Stomach (tissue), 9 donors: ENCODE results near the gene TMPRSS12. TPM values are rescaled to one million over a fixed set of nuclear protein-coding genes. Genes with fewer than 3 reads are reported as not detected.
"Not testable (repeated sequence)": the region's sequence is repeated elsewhere in the genome, so short reads cannot be mapped to it uniquely, and the experiment has no call there.

Source experiments
- DNase-seq, 2 donors: peaks; one replicate each; pipeline versions ENCODE4 v3.0.0 to v3.0.0-alpha.2; 2013 to 2019
- H3K27ac ChIP-seq, 5 donors: fragments of 200-600 bp in 4 of 5; sonication (generic) in 4 of 5; one replicate each; pipeline ENCODE4 v1.5.1; 2013 to 2019; ENCODE audit warnings: mild to moderate bottlenecking in 1 of 5, moderate library complexity in 1 of 5
- H3K27me3 ChIP-seq, 3 donors: fragments of 200-600 bp; sonication (generic); one replicate each; pipeline ENCODE4 v1.5.1; 2017 to 2019; ENCODE audit warnings: mixed run types in 1 of 3
- H3K36me3 ChIP-seq, 4 donors: fragments of 200-600 bp; sonication (generic); 1 replicate in 3 of 4; 2 replicates in 1 of 4; pipeline ENCODE4 v1.5.1; 2016 to 2019
- H3K4me1 ChIP-seq, 4 donors: fragments of 200-600 bp; sonication (generic); one replicate each; pipeline ENCODE4 v1.5.1; 2016 to 2019
- H3K4me3 ChIP-seq, 4 donors: fragments of 200-600 bp; sonication (generic) in 3 of 4; one replicate each; pipeline ENCODE4 v1.5.1; 2016 to 2019; ENCODE audit warnings: mild to moderate bottlenecking in 1 of 4
- H3K9me3 ChIP-seq, 4 donors: fragments of 200-600 bp; sonication (generic); one replicate each; pipeline ENCODE4 v1.5.1; 2016 to 2019
- EP300 ChIP-seq: sonication (generic); formaldehyde crosslinking; IDR thresholded peaks from one replicate; pipeline ENCODE4 v1.6.1; 2017; ENCODE audit warnings: antibody characterized with exemption
- POLR2A ChIP-seq, 4 donors: fragments of 450-650 bp; IDR thresholded peaks; one replicate each; pipeline ENCODE4 v1.6.1; 2016; ENCODE audit warnings: antibody characterized with exemption in 4 of 4, control low read depth in 2 of 4, mild to moderate bottlenecking in 1 of 4, moderate library complexity in 1 of 4
- POLR2AphosphoS5 ChIP-seq, 3 donors: sonication (generic); formaldehyde crosslinking; IDR thresholded peaks; one replicate each; pipeline ENCODE4 v1.6.1; 2016; ENCODE audit warnings: antibody characterized with exemption in 3 of 3
- WGBS, 5 donors: extraction: QIAGEN DNeasy Blood & Tissue Kit in 3 of 5; methylation state at CpG; one replicate each; pipeline versions ENCODE4 v1.1.5 to v1.1.7; 2013 to 2018; 5-methylcytosine and 5-hydroxymethylcytosine counted together
- intact Hi-C: fragments of 100-400 bp; cut with DNase I; formaldehyde crosslinking; loops from one replicate; pipeline ENCODE4 v1.15.1; 2023; ENCODE audit warnings: low total_unique reads
- polyA plus RNA-seq, 3 donors: library from polyadenylated mRNA; stranded (reverse); fragments of 200-250 nt; gene quantifications; one replicate each; pipeline ENCODE4 v1.2.3, GENCODE V29; 2013
- total RNA-seq, 5 donors: library from RNA; depleted of rRNA; stranded (reverse); fragments of >200 nt; gene quantifications; one replicate each; pipeline versions ENCODE4 v1.1.0 to v1.2.3, GENCODE V29; 2014 to 2016
- TF ChIP-seq, protein P1 (sequence below), 7 experiments: fragments of 450-650 bp in 4 of 7; fragments of 200-600 bp in 3 of 7; sonication (generic) in 3 of 7; IDR thresholded peaks; one replicate each; pipeline ENCODE4 v1.5.1; 2016 to 2019; ENCODE audit warnings: antibody characterized with exemption in 7 of 7, control low read depth in 2 of 7, mild to moderate bottlenecking in 1 of 7
- donor health status: healthy with polysubstance abuse.
- donor health status: Bipolar disorder and iron deficiency.
- donor health status: healthy.

The TMPRSS12 gene
- total and polyA plus RNA-seq, 8 donors: not detected

DNA sequence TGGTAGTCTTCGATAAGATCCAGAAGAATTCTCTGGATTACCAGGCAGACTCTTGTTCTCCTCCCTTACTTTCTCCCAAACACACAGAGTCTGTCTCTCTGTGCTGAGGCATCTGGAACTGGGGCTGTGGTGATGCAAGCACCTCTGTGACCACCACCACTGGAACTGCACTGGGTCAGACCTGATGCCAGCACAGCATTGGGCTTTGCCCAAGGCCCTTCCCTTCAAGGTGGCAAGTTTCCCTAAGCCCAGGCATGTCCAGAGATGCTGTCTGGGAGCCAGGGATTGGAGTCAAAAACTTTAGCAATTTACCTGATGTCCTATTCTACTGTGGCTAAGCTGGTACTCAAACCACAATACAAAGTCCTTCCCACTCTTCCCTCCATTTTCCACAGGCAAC, 14.6 kb upstream of the TMPRSS12 start:
- TF ChIP-seq, protein P1, sequence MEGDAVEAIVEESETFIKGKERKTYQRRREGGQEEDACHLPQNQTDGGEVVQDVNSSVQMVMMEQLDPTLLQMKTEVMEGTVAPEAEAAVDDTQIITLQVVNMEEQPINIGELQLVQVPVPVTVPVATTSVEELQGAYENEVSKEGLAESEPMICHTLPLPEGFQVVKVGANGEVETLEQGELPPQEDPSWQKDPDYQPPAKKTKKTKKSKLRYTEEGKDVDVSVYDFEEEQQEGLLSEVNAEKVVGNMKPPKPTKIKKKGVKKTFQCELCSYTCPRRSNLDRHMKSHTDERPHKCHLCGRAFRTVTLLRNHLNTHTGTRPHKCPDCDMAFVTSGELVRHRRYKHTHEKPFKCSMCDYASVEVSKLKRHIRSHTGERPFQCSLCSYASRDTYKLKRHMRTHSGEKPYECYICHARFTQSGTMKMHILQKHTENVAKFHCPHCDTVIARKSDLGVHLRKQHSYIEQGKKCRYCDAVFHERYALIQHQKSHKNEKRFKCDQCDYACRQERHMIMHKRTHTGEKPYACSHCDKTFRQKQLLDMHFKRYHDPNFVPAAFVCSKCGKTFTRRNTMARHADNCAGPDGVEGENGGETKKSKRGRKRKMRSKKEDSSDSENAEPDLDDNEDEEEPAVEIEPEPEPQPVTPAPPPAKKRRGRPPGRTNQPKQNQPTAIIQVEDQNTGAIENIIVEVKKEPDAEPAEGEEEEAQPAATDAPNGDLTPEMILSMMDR (IDR thresholded peaks at IDR 0.05): no peak
- TF ChIP-seq POLR2AphosphoS5 (IDR thresholded peaks at IDR 0.05) (no peak), POLR2A (IDR thresholded peaks at IDR 0.05) (no peak), EP300 (no peak)
- Histone ChIP-seq H3K4me1 (peaks cover 0 to 14% (median 8%) of the 10 kb centered on the region in 4 donors), H3K4me3 (no peak overlapping the region), H3K9me3 (peaks cover 0 to 9% (median 4%) of the 10 kb centered on the region in 4 donors), H3K27me3 (no peaks in the 10 kb centered on the region), H3K36me3 (no peaks in the 10 kb centered on the region), H3K27ac (no peak overlapping the region)
- intact Hi-C loops: loop anchor here (5.0 kb wide), 1 partner anchor 159 kb away; no protein-coding TSS in a partner anchor
- DNase-seq: no peak
- 90 to 100% (median 95%) methylated on average over 1 of the region's 1 CpG for WGBS, 5 donors

DNA sequence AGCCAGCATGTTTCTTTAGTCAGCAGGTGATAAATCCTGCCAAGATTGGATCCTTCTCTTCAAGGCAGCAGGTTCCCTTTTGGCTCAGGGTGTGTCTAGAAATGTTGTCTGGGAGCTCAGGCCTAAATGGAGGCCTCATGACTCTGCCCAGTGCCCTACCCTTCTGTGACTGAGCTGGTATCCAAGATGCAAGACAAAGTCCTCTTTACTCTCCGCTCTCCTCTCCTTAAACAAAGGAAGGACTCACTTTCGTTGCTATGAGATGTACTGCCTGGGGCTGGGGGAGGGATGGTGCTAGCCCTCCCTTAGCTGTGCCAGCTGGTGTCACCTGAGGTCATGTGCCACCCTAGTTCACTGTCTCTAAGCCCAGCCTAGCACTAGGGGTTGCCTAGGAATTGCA, 13.8 kb upstream of the TMPRSS12 start:
- no peak overlapping the region for H3K4me3 ChIP-seq
- no peak overlapping the region for H3K27ac ChIP-seq
- DNase-seq: no peak
- 70 to 83% (median 81%) methylated on average over 2 of the region's 2 CpGs for WGBS, 5 donors
- H3K27me3 ChIP-seq: no peaks in the 10 kb centered on the region
- H3K36me3 ChIP-seq: no peaks in the 10 kb centered on the region
- H3K4me1 ChIP-seq: peaks cover 0 to 14% (median 8%) of the 10 kb centered on the region in 4 donors
- peaks cover 2 to 17% (median 9%) of the 10 kb centered on the region in 4 donors for H3K9me3 ChIP-seq
- intact Hi-C loops: loop anchor here (5.0 kb wide), 1 partner anchor 158 kb away; no protein-coding TSS in a partner anchor
- TF ChIP-seq, protein P1 (IDR thresholded peaks at IDR 0.05): no peak
- TF ChIP-seq EP300 (no peak), POLR2AphosphoS5 (IDR thresholded peaks at IDR 0.05) (no peak), POLR2A (IDR thresholded peaks at IDR 0.05) (no peak)

DNA sequence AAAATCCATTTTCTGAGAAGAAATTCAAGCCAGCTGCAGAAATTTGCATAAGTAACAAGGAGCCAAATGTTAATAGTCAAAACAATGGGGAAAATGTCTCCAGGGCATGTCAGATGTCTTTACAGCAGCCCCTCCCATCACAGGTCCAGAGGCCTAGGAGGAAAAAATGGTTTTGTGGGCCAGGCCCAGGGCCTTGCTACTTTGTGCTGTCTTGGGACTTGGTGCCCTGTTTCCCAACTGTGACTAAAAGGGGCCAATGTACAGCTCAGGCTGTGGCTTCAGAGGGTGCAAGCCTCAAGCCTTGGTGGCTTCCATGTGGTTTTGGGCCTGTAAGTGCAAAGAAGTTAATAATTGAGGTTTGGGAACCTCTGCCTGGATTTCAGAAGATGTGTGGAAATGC, 8.9 kb upstream of the TMPRSS12 start:
- H3K4me1 ChIP-seq, H3K27ac ChIP-seq, H3K27me3 ChIP-seq, DNase-seq, H3K36me3 ChIP-seq, H3K4me3 ChIP-seq, intact Hi-C loops: not testable (repeated sequence)
- peaks cover 5 to 24% (median 12%) of the 10 kb centered on the region in 4 donors for H3K9me3 ChIP-seq

DNA sequence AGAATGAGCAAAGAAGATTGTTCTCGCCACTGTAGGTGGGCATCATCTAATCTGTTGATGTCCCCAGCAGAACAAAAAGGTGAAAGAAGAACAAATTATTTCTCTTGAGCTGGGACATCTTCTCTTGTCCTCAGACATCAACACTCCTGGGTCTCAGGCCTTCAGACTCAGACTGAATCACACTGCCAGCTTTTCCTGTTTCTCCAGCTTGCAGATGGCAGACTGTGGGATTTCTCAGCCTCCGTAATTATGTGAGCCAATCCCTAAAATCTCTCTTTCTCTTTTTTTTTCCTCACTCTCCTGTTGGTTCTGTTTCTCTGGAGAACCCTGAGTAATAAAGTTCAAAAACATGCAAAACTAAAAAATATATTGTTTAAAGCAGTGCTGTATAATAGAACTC, 3.7 kb upstream of the TMPRSS12 start:
- Histone ChIP-seq H3K4me3 (no peak overlapping the region), H3K36me3 (no peaks in the 10 kb centered on the region), H3K4me1 (peaks cover 0 to 4% (median 0%) of the 10 kb centered on the region in 4 donors), H3K9me3 (peaks cover 0 to 15% (median 2%) of the 10 kb centered on the region in 4 donors), H3K27ac (no peak overlapping the region), H3K27me3 (peaks cover 0 to 8% (median 0%) of the 10 kb centered on the region in 3 donors)
- WGBS, 5 donors: 78 to 86% (median 84%) methylated on average over 2 of the region's 2 CpGs
- no peak for TF ChIP-seq POLR2A (IDR thresholded peaks at IDR 0.05)
- no peak for TF ChIP-seq EP300
- no peak for TF ChIP-seq POLR2AphosphoS5 (IDR thresholded peaks at IDR 0.05)
- TF ChIP-seq, protein P1 (IDR thresholded peaks at IDR 0.05): no peak
- no peak for DNase-seq
- intact Hi-C loops: no loop called here

DNA sequence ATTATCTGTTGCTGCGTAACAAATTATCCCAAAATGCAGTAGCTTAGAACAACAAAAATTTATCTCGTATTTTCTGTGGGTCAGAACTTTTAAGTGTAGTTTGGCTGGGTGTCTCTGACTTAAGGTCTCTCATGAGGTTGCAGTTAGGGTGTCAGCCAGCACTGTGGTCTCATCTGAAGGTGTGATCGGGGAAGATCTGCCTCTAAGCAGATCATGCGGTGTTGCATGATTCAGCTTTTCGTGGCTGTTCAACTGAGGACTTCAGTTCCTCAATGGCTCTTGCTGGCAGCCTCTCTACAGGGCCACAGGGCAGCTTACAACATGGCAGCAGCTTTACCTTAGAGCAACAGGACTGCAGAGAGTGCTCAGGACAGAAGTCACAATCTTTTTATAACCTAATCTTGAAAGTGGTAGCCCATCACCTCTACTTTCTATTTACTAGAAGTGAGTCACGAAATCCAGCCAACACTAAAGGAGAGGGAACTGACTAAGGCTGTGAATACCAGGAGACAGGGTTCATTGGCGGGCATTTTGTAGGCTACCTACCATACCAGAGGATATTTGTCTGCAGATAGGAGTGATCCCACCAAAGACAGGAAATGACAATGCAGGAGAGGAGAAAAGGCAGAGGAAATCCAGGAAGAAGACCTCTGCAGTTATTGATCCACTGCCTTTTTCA, 1.8 kb upstream of the TMPRSS12 start:
- intact Hi-C loops: no loop called here
- H3K36me3 ChIP-seq: no peaks in the 10 kb centered on the region
- H3K27me3 ChIP-seq: peaks cover 0 to 8% (median 0%) of the 10 kb centered on the region in 3 donors
- WGBS, 5 donors: 97 to 98% (median 98%) methylated on average over 7 of the region's 7 CpGs
- DNase-seq: no peak
- TF ChIP-seq POLR2AphosphoS5 (IDR thresholded peaks at IDR 0.05) (no peak), EP300 (no peak)
- TF ChIP-seq, protein P1 (IDR thresholded peaks at IDR 0.05): no peak
- no peak overlapping the region for H3K27ac ChIP-seq
- peaks cover 0 to 4% (median 0%) of the 10 kb centered on the region in 4 donors for H3K4me1 ChIP-seq
- H3K4me3 ChIP-seq: no peak overlapping the region
- peaks cover 0 to 9% (median 0%) of the 10 kb centered on the region in 4 donors for H3K9me3 ChIP-seq
